GM19455 (cell line): ENCODE data around the gene CPPED1.

ENCODE experiments used
- ATAC-seq: cut with Tn5 transposase; IDR thresholded peaks from one replicate; pipeline ENCODE4 v1.9.1; 2021; ENCODE audit not compliant: unreplicated experiment

The CPPED1 gene

DNA sequence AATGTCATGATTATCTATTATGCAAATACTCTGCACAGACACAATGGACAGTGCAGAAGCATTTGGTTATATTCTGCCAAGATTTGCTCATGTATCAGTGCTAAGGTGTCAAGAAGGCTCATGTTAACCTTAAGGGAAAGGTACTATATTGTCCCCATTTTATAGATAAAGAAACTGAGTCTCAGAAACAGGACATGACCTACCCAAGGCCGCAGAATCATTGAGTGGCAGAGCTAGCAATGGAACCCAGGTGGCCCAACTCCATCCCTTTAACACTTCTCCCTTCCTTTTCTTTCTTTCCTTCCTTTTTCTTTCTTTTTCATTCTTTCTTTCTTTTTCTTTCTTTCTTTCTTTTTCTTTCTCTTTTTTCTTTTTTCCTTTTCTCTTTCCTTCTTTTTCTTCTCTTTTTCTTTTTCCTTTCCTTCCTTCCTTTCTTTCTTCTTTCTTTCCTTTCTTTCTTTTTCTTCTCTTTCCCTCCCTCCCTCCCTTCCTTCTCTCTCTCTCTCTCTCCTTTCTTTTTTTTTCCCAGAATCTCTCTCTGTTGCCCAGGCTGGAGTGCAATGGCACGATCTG is 149.8 kb downstream of the CPPED1 start:
- ATAC-seq, result no peak

DNA sequence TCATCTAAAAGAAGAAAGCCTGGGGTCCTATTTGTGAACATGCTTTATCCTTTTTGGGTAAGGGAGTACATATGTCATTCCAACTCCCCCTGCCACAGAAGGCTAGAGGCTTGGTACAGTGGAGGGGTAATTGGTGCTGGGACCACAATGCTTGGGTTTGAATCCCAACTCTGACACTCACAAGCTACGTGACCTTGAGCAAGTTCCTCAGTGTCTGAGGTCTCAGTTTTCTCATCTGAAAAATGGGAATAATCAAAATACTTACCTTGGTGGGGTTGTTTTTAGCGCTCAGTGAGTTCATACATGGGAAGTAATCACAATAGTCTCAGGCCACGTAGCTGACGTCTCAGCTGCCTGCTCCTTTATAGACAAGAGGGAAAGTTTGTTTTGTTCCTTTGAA is 150.8 kb downstream of the CPPED1 start:
- ATAC-seq, result no peak

DNA sequence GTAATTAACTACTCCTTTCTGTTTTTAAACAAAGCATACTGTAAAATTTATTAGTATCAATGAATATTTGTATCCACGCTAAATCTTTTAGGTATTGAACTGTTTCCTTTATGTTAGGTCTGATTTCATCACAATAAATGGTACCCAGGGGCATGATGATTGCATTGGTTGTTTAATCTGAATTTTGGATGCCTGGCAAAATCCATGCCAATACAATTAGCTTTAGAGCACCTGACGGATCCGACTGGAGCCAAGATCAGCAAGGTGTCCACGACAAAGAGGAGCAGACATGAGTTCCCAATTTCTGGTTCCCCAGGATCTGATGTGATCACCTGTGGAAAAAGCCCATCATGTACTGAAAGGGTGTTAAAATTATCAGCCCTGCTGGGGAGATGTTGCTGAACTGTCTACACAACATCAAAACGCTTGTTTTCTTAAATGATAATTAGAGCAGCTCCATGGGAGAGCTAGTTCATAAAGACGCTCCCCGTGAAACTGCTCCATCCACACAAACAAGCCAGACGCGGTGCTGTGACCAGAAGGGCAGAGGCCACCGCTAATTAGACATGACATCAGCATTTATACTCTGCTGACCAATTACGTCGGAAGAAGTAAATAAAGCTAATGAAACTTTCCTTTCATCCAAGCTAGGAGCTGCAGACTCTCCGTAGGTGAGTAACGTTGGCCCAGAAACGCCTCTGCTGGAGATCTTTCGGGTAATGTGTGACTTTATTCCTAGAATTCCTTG is 151.7 kb downstream of the CPPED1 start:
- ATAC-seq, result no peak

DNA sequence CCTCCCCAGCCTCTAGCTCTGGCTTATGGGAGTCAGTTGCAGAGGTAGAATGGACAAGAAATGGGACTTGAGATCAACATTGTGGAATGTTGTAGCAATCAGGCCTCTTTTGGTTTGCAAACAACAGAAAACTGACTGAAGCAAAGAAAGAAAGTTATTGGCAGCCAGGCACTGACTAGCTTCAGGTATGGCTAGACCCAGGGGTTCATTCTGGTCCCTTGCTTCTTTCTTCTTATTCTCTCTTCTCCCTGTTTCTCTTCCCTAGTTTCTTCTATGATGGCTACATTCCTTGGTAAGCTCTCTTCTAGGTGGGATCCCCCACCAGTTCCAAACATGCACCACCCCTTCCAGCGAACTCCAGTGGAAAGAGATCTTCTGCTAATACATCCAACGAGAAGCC is 154.3 kb downstream of the CPPED1 start:
- no peak for ATAC-seq

DNA sequence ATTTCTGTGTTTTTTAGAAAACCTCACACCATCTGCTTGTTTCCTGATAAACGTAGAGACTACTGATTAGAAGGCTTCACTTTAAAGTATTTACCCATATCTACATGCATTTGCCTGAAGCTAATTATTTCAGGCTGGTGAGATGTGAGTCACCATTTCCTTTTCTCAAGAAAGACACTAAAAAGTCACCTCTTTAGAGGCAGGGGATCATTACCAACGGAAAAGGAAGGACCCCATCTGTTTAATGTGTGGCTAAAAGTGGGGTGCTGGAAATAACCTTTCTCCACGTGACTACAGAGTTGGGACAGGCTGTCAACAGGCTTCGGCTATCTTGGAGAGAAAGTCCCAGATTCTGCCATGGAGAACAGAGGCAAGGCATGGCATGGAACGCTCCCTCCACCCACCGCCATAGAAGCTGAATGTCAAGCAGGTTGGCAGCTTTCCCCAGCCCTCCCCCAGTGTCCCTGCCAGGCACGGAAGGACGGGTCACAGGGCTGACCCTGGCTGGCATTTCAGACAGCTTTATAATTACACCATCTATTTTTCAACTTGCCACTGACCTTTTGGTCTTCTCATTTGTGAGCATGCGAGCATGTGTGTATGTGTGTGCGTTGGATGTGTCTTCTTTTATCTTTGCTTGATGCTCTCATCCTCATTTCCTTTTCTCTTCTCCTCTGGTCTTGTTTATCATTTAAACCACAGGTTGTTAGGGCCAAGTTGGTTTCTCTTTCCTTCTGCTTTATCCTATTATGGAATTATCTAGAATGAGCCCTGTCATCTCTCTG is 157.0 kb downstream of the CPPED1 start:
- no peak for ATAC-seq

DNA sequence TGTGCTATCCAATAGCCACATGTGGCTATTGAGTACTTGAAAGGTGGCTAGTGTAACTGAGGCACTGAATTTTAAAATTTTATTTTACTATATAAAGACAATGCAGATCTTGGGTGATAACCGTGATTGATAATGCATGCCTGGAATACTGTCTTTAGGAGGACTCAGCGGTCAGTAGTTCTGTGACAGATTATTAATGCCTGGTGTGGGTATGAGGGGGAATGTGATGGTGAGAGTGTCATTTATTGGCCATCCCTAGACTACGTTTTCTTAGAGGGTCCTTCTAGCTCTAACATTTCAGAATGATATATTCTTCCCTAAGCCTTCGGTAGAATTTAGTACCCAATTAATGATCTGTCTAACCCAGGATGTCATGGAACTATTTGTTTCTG is 157.6 kb downstream of the CPPED1 start:
- ATAC-seq, result no peak

DNA sequence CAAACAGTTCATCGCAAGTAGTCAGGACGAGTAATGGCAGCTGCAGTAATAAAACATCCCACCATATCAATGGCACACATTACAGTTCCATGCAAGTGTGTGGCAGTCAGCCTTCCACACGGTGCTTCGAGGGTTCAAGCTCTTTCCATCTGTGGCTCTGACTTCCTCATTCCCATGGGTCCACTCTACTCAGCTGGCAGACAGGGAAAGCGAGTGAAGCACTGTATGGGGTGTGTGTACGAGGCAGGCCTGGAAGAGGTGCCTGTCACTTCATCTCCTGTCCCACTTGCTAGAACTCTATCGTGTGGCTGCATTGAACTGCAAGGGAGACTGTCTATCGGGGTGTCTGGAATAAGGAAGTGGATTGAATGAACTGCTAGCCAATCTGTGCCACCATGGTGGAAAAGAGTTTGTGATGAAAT is 160.6 kb downstream of the CPPED1 start:
- ATAC-seq, result no peak

DNA sequence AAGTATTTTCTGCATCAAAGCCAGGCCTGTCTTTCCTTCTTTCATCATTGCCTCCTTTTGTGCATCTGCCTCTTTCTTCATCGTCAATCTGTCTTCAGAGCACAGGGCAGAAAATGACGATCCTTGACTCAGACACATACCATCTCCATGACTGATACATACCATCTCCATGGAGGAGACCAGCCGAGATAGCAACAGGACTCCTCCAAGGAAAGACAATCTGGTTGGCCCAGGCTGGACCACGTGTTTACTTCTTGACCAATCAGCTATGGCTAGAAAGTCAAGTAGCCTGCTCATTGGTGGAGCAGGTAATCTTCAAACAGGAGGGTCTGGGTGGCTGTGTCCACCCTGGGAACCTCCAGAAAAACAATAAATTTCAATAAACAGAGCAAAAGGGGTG is 164.6 kb downstream of the CPPED1 start:
- no peak for ATAC-seq

DNA sequence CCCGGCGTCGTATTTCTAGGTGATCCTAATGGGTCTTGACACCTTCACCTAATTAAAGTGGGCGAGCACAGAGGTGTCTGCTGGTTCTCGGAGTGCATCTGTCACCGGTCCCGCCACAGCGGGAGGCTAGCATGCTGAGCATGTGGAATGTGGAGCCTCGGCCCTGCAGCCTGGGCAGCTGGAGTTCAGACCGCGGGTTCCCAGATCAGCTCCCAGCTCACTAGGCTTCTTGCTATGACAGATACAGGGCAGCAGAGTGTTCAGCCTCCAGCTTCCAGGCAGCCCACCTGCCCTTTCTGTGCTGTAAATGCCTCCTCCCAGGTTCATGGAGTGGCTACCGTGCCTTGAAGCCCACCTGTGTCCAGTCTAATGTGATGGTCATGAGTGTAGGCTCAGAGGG is 166.7 kb downstream of the CPPED1 start:
- no peak for ATAC-seq

DNA sequence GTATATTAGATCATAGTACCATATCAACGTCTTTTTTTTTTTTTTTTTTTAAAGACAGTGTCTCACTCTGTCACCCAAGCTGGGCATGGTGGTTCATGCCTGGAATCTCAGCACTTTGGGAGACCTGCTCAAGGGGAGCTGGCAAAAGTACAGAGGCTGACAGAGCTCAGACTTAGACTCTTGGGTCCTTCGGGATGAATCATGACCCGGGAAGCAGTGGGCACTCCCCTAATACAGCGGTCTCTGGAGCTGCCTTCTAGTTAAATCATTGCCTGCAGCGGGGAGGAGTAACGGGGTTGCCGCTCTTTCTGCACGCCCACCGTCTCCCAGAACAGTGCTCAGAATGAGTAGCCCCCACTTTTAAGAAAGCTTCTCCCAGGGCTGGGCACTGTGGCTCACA is 174.4 kb downstream of the CPPED1 start:
- ATAC-seq, result no peak

DNA sequence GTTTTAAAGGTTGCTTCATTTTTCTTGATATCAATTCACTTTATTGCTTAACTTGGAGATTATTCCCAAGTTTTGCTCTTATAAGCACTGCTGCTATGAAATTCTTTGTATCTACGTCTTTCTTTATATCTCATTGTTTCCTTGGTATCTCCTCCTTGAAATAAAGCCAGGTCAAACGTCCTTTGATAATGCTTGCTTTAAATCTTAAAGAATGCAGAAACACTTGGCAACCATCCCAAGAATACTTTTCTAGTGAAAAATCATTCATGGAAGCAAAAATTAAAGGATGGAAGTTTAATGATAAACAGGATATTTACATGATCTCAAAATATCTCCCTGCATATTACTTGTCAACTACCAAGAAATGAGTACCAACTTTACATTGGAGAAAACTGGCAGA is 175.2 kb downstream of the CPPED1 start:
- ATAC-seq, result no peak

DNA sequence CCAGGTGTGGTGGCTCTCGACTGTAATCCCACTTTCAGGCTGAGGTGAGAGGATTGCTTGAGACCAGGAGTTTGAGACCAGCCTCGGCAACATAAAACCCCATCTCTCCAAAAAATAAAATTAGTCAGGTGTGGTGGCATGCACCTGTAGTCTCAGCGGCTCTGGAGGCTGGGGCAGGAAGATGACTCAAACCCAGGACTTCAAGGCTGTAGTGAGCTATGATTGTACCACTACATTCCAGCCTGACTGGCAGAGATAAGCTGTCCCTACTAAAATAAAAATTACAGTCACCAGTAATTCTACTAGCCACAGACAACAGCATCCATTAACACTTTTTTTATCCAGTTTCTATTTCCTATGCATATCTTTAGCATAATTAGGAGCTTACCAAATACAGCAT is 176.3 kb downstream of the CPPED1 start:
- ATAC-seq, result no peak

DNA sequence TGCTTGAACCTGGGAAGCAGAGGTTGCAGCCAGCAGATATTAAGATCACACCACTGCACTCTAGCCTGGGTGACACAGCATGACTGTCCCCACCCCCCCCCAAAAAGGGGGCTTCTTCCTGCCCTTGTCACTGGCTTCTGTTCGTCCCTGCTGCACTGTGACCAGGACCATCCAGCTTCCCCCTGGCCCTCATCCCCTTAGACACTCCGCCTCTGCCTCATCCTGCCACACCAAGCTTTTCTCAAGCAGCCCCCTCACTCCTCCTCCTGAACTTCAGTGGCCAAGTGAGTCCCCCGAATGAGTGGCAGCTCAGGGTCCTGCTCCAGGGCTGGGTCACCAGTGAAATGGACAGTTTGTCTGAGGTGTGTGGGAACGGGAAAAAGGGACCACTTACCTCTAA is 177.3 kb downstream of the CPPED1 start:
- no peak for ATAC-seq

DNA sequence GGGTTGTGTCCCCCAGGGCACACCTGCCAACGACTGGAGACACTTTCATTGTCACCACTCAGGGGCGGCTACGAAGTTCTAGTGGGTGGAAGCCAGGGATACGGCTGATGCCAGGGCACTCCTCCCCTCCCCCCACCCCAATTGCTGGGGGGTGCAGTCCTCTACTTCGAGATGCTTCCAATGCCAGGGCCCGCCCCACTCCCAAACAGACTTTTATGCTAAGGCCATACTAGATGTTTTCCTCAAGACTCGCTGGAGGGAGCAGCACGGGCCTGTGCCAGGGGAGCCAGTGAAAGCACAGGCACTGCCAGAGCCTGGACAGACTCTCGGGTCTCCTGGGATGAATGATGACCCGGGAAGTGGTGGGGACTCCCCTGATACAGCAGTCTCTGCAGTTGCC is 178.0 kb downstream of the CPPED1 start:
- ATAC-seq, result no peak

DNA sequence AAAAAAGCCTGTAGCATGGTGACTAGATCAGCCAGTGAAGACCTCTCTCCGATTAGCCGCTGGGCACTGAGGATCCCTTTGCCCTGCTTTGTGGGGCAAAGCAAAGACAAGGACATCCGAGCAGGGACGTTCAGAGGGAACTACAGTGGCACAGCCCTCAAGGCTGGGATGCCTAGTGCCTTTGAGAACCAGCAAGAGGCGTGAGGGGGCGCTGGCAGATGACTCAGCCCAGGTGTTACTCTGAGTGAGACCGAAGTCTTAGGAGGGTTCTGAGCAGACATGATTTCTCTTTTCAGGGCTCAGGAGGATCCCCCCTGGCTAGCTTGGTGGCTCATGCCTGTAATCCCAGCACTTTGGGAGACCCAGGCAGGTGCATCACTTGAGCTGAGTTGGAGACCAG is 178.6 kb downstream of the CPPED1 start:
- ATAC-seq, result no peak

DNA sequence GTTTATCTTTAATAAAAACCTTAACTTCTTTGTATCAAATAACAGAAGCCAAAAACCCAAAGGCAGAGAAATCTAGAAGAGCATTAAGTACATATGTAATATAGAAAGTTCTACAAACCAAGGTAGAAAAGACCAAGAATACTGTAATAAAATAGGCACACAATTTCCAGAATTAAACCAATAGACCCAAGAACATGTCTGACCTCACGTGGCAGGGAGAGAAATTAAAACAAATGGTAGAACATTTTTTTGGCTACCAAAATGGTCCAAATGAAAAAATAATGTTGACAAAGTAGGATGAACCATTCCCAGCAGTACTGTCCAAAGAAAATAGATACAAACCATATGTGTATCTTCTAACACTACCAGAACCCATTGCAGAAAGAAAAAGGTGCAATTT is 183.5 kb downstream of the CPPED1 start:
- no peak for ATAC-seq

DNA sequence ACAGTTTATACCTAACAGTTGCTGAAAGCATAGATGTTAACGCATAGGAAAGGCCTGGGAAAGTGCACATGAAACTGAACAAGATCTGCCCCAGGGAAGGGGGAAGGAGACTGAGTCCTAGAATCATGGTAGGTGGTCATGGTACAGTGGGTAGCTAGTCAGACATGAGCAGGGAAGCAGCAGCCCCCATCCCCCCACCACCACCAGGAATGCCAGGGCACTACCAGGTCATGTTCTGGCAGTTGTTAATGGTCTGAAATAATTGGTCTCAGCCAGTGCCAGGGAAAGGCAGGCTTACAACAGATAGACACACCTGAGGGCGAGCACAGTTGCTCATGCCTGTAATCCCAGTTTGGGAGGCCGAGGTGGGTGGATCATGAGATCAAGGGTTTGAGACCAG is 185.2 kb downstream of the CPPED1 start:
- ATAC-seq, result no peak

DNA sequence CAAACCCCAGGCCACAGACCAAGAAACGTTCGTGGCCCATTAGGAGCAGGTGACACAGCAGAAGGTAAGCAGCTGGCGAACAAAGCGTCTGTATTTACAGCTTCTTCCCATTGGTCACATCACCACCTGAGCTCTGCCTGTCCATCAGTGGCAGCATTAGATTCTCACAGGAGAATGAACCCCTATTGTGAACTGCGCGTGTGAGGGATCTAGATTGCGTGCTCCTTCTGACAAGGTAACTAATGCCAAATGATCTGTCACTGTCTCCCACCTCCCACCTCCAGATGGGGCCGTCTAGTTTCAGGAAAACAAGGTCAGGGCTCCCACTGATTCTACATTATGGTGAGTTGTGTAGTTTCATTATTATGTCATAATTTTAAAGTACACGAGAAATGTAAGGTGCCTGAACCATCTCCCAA is 186.3 kb downstream of the CPPED1 start:
- no peak for ATAC-seq

DNA sequence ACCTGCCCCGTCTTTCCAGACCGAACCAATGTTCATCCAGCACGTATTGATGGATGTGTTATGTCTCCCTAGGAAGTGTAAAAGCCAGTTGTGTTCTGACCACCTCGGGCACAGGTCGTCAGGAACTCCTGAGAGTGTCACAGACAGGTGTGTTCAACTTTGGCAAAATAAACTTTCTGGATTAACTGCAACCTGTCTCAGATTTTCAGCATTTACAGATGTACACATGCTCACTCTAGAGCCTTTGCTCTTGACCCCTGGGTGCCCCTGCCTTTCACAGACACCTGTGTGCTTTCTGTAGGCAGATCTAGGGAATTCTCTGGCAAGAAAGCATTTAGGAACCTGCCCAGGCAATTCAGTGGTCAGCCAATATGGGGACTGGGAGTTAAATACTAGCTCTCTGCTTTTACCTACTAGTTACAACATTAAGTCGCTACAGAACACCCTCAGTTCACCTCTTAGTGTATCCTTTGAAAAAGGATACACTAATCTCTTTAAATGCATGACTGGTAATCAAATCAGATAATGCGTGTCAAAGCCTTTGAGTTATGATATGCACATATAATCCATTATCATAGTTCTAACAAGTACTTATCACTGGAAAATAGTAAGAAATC is 188.9 kb downstream of the CPPED1 start:
- no peak for ATAC-seq

DNA sequence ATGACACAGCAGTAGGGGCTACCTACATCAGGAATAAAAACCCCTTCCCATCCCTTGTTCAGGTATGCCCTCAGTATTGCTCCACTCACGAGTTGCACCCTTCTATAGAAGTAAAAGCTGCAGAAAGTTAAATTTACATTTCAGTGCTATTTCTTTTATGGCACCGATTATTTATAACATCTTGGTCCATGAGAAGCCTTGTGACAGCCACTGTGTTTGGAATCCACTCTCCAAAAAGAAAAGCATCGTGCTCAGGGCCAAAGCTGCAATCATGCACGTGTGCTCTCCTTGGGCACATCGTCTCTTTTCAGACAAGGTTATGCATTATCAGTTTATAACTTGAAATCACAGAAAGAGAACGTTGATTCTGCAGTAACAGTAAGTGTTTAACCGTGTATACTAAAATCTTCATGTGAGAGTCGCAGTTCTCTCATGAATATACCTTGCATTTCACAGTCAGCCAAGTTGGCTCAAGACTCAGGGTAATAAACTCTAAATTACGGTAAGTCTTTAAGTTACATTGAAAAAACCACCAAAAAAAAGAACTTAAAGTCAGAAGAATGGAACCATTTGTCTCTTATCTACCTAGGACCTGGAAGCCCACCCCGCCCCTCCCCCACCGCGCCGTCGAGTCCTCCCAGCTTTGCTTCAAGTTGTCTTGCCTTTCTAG is 189.6 kb downstream of the CPPED1 start:
- ATAC-seq, result no peak
